H9 (cell line): ENCODE data around the gene CADM1. TPM values are rescaled to one million over a fixed set of nuclear protein-coding genes. Genes with fewer than 3 reads are reported as not detected.

Experiments used
- DNase-seq: peaks from one replicate; pipeline ENCODE4 v3.0.0-alpha.2; 2017
- H2AFZ ChIP-seq: one replicate; pipeline ENCODE4 v1.6.1; 2013; ENCODE audit warnings: mild to moderate bottlenecking, low read length, control low read depth, moderate library complexity
- H2AK5ac ChIP-seq: 2 replicates; pipeline ENCODE4 v1.6.1; 2013; ENCODE audit warnings: low read length, control low read depth, mixed read lengths; ENCODE audit not compliant: insufficient read length
- H2BK120ac ChIP-seq: one replicate; pipeline ENCODE4 v1.6.1; 2013; ENCODE audit warnings: low read depth, mild to moderate bottlenecking, low read length, control low read depth, inconsistent platforms; ENCODE audit not compliant: poor library complexity, severe bottlenecking
- H2BK12ac ChIP-seq: 2 replicates; pipeline ENCODE4 v1.6.1; 2013; ENCODE audit warnings: low read length, control low read depth, mixed read lengths, low read depth; ENCODE audit not compliant: insufficient read length
- H2BK15ac ChIP-seq: 2 replicates; pipeline ENCODE4 v1.6.1; 2013; ENCODE audit warnings: low read depth, low read length, control low read depth
- H2BK20ac ChIP-seq: one replicate; pipeline ENCODE4 v1.6.1; 2013; ENCODE audit warnings: low read depth, mild to moderate bottlenecking, low read length, control low read depth, inconsistent platforms; ENCODE audit not compliant: poor library complexity, severe bottlenecking
- H2BK5ac ChIP-seq: 2 replicates; pipeline ENCODE4 v1.6.1; 2013; ENCODE audit warnings: low read length, control low read depth, mixed read lengths; ENCODE audit not compliant: insufficient read length
- H3K14ac ChIP-seq: 2 replicates; pipeline ENCODE4 v1.6.1; 2013; ENCODE audit warnings: low read length, control low read depth; ENCODE audit not compliant: insufficient read depth
- H3K18ac ChIP-seq: 2 replicates; pipeline ENCODE4 v1.6.1; 2013; ENCODE audit warnings: low read depth, mild to moderate bottlenecking, mixed read lengths, low read length, control low read depth; ENCODE audit not compliant: insufficient read length
- H3K23ac ChIP-seq: 2 replicates; pipeline ENCODE4 v1.6.1; 2013; ENCODE audit warnings: low read length, control low read depth, mixed read lengths, low read depth; ENCODE audit not compliant: insufficient read length
- H3K23me2 ChIP-seq: 2 replicates; pipeline ENCODE4 v1.6.1; 2013; ENCODE audit warnings: low read depth, mild to moderate bottlenecking, mixed read lengths, low read length, control low read depth; ENCODE audit not compliant: insufficient read length, poor library complexity, severe bottlenecking
- H3K27ac ChIP-seq: 2 replicates; pipeline ENCODE4 v1.5.1; 2013; ENCODE audit warnings: low read length, control low read depth, mixed read lengths, low read depth; ENCODE audit not compliant: insufficient read length
- H3K27me3 ChIP-seq: 2 replicates; pipeline ENCODE4 v1.6.1; 2013; ENCODE audit warnings: low read length, control low read depth, inconsistent platforms; ENCODE audit not compliant: insufficient read depth
- H3K4ac ChIP-seq: 2 replicates; pipeline ENCODE4 v1.6.1; 2013; ENCODE audit warnings: low read depth, mild to moderate bottlenecking, control low read depth, inconsistent platforms, low read length, moderate library complexity
- H3K4me1 ChIP-seq: 2 replicates; pipeline ENCODE4 v1.6.1; 2013; ENCODE audit warnings: low read length, control low read depth, inconsistent platforms; ENCODE audit not compliant: insufficient read depth
- H3K4me2 ChIP-seq: 2 replicates; pipeline ENCODE4 v1.6.1; 2013; ENCODE audit warnings: low read length, control low read depth, mixed read lengths; ENCODE audit not compliant: insufficient read length, insufficient read depth
- H3K56ac ChIP-seq: 2 replicates; pipeline ENCODE4 v1.6.1; 2013; ENCODE audit warnings: low read depth, mild to moderate bottlenecking, mixed read lengths, low read length, control low read depth; ENCODE audit not compliant: insufficient read length
- H3K79me1 ChIP-seq: 2 replicates; pipeline ENCODE4 v1.6.1; 2013; ENCODE audit warnings: low read depth, mild to moderate bottlenecking, moderate library complexity, low read length, control low read depth, inconsistent platforms; ENCODE audit not compliant: insufficient read depth, poor library complexity, severe bottlenecking
- H3K79me2 ChIP-seq: 2 replicates; pipeline ENCODE4 v1.6.1; 2013; ENCODE audit warnings: low read length, control low read depth, inconsistent platforms; ENCODE audit not compliant: insufficient read depth
- H3K9ac ChIP-seq: 2 replicates; pipeline ENCODE4 v1.6.1; 2013; ENCODE audit warnings: low read length, control low read depth, mixed read lengths; ENCODE audit not compliant: insufficient read length; ENCODE audit errors: extremely low read depth
- H3K9me3 ChIP-seq: one replicate; pipeline ENCODE4 v1.6.1; 2013; ENCODE audit warnings: low read depth, low read length, inconsistent platforms; ENCODE audit not compliant: control insufficient read depth
- H3T11ph ChIP-seq: one replicate; pipeline ENCODE4 v1.6.1; 2013; ENCODE audit warnings: mild to moderate bottlenecking, low read length, control low read depth, inconsistent platforms
- H4K20me1 ChIP-seq: one replicate; pipeline ENCODE4 v1.6.1; 2013; ENCODE audit not compliant: control insufficient read depth, insufficient read length, insufficient read depth
- H4K5ac ChIP-seq: 2 replicates; pipeline ENCODE4 v1.6.1; 2013; ENCODE audit warnings: low read depth, mild to moderate bottlenecking, mixed read lengths, low read length, control low read depth; ENCODE audit not compliant: insufficient read length
- H4K8ac ChIP-seq: replicated peaks from 2 replicates; pipeline ENCODE4 v1.6.1; 2013; ENCODE audit warnings: low read length, control low read depth, mixed read lengths, low read depth; ENCODE audit not compliant: insufficient read length
- H4K91ac ChIP-seq: 2 replicates; pipeline ENCODE4 v1.6.1; 2013; ENCODE audit warnings: low read depth, mild to moderate bottlenecking, moderate library complexity, mixed read lengths, low read length, control low read depth; ENCODE audit not compliant: insufficient read length
- H3K27ac Mint-ChIP-seq, 3 experiments: 2 replicates in 2 of 3; 3 replicates in 1 of 3; pipeline ENCODE4 v1.8.0; 2020 to 2021; ENCODE audit warnings: mixed read lengths in 3 of 3, mild to moderate bottlenecking in 1 of 3, moderate library complexity in 1 of 3
- H3K27me3 Mint-ChIP-seq: 2 replicates; pipeline ENCODE4 v1.8.0; 2021; ENCODE audit warnings: low read depth, mild to moderate bottlenecking, moderate library complexity, mixed read lengths
- H3K36me3 Mint-ChIP-seq, 3 experiments: 2 replicates in 2 of 3; 3 replicates in 1 of 3; pipeline ENCODE4 v1.8.0; 2020 to 2021; ENCODE audit warnings: low read depth in 3 of 3, mixed read lengths in 3 of 3; ENCODE audit not compliant: insufficient read depth in 1 of 3
- H3K4me1 Mint-ChIP-seq, 2 experiments: 2 replicates each; pipeline ENCODE4 v1.8.0; 2020; ENCODE audit warnings: mixed read lengths in 2 of 2
- H3K4me3 Mint-ChIP-seq, 2 experiments: 2 replicates in 1 of 2; 3 replicates in 1 of 2; pipeline ENCODE4 v1.8.0; 2020 to 2021; ENCODE audit warnings: mild to moderate bottlenecking in 2 of 2, mixed read lengths in 2 of 2, moderate library complexity in 1 of 2
- H3K9me3 Mint-ChIP-seq, 2 experiments: 2 replicates in 1 of 2; 3 replicates in 1 of 2; pipeline ENCODE4 v1.8.0; 2020; ENCODE audit warnings: mild to moderate bottlenecking in 2 of 2, mixed read lengths in 2 of 2, moderate library complexity in 1 of 2
- CTCF ChIP-seq: fragments of 200-600 bp; sonication (generic); conservative IDR thresholded peaks from 3 replicates; pipeline ENCODE4 v1.8.0; 2021; ENCODE audit warnings: antibody characterized with exemption, mild to moderate bottlenecking
- WGBS: extraction: QIAGEN DNeasy Blood & Tissue Kit; methylation state at CpG from one replicate; pipeline ENCODE4 v1.1.7; 2013; ENCODE audit warnings: missing lambda C conversion rate, low lambda C conversion rate, mixed read lengths; ENCODE audit not compliant: insufficient read length; ENCODE audit errors: extremely low coverage; 5-methylcytosine and 5-hydroxymethylcytosine counted together
- total RNA-seq: library from RNA; stranded (reverse); gene quantifications from 2 replicates; pipeline ENCODE4 v1.2.1, GENCODE V29; 2021

Gene CADM1
- total RNA-seq, 1 experiment from 2014 or later: 11.9 TPM

GRCh38 chr11:115421992-115422689 is 82.1 kb downstream of the CADM1 start:
- Histone ChIP-seq H3K79me1 (no peaks in the 10 kb centered on the region), H3K27me3 (no peaks in the 10 kb centered on the region), H3K9ac (no peak overlapping the region), H4K91ac (no peak overlapping the region), H2AK5ac (no peak overlapping the region), H2AFZ (no peak overlapping the region), H3K56ac (no peak overlapping the region), H4K20me1 (no peaks in the 10 kb centered on the region), H3K4me2 (no peak overlapping the region), H3K79me2 (no peaks in the 10 kb centered on the region), H3K9me3 (no peaks in the 10 kb centered on the region), H2BK120ac (no peak overlapping the region), H3K23ac (no peak overlapping the region), H3K23me2 (no peaks in the 10 kb centered on the region), H4K5ac (no peak overlapping the region), H2BK12ac (no peak overlapping the region), H3K4me1 (peaks cover 3% of the 10 kb centered on the region; the same call in 1 of the 2 replicates), H3K14ac (no peak overlapping the region), H3K4ac (no peak overlapping the region), H3K18ac (no peak overlapping the region), H2BK20ac (no peak overlapping the region), H3T11ph (no peak overlapping the region), H2BK5ac (no peak overlapping the region), H4K8ac (no peak overlapping the region), H2BK15ac (no peak overlapping the region), H3K27ac (no peak overlapping the region)
- Mint-ChIP-seq H3K4me1 (peaks cover 26 to 38% of the 10 kb centered on the region in 2 experiments), H3K27ac (no peak overlapping the region), H3K36me3 (no peaks in the 10 kb centered on the region), H3K9me3 (no peaks in the 10 kb centered on the region), H3K27me3 (no peaks in the 10 kb centered on the region; the same call in 1 of the 2 replicates), H3K4me3 (no peak overlapping the region)
- TF ChIP-seq CTCF: no peak
- no peak for DNase-seq
- WGBS: no CpG with 5 or more reads among the region's 6 CpGs
